ENCODE data around the gene LSM11. TPM values are rescaled to one million over a fixed set of nuclear protein-coding genes. Genes with fewer than 3 reads are reported as not detected.

The LSM11 gene
- polyA plus RNA-seq, 1 donor from 2014 or later: 30.6 TPM

- TF ChIP-seq MXI1 (conservative IDR thresholded peaks at IDR 0.05; ENCODE audit: poor library complexity, severe bottlenecking): no peak
- TF ChIP-seq SMC3 (conservative IDR thresholded peaks at IDR 0.05; ENCODE audit: poor library complexity): no peak
- no peak for TF ChIP-seq EZH2 (IDR thresholded peaks at IDR 0.05; ENCODE audit: borderline replicate concordance, insufficient read depth, low read length, poor library complexity, severe bottlenecking)
- no peak for TF ChIP-seq CTCF (IDR thresholded peaks at IDR 0.05; ENCODE audit: poor library complexity, severe bottlenecking)
- no peak for TF ChIP-seq POLR2AphosphoS5 (IDR thresholded peaks at IDR 0.05)
- TF ChIP-seq, protein P1, sequence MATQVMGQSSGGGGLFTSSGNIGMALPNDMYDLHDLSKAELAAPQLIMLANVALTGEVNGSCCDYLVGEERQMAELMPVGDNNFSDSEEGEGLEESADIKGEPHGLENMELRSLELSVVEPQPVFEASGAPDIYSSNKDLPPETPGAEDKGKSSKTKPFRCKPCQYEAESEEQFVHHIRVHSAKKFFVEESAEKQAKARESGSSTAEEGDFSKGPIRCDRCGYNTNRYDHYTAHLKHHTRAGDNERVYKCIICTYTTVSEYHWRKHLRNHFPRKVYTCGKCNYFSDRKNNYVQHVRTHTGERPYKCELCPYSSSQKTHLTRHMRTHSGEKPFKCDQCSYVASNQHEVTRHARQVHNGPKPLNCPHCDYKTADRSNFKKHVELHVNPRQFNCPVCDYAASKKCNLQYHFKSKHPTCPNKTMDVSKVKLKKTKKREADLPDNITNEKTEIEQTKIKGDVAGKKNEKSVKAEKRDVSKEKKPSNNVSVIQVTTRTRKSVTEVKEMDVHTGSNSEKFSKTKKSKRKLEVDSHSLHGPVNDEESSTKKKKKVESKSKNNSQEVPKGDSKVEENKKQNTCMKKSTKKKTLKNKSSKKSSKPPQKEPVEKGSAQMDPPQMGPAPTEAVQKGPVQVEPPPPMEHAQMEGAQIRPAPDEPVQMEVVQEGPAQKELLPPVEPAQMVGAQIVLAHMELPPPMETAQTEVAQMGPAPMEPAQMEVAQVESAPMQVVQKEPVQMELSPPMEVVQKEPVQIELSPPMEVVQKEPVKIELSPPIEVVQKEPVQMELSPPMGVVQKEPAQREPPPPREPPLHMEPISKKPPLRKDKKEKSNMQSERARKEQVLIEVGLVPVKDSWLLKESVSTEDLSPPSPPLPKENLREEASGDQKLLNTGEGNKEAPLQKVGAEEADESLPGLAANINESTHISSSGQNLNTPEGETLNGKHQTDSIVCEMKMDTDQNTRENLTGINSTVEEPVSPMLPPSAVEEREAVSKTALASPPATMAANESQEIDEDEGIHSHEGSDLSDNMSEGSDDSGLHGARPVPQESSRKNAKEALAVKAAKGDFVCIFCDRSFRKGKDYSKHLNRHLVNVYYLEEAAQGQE (IDR thresholded peaks at IDR 0.05; ENCODE audit: borderline replicate concordance): no peak
- no peak for TF ChIP-seq EP300 (conservative IDR thresholded peaks at IDR 0.05; ENCODE audit: poor library complexity, severe bottlenecking)
- no peak for TF ChIP-seq RAD21 (conservative IDR thresholded peaks at IDR 0.05)
- no peak for TF ChIP-seq TAF1 (IDR thresholded peaks at IDR 0.05; ENCODE audit: low read depth)
- H4K20me1 ChIP-seq (ENCODE audit: insufficient read depth): no peaks in the 10 kb centered on the region
- no peaks in the 10 kb centered on the region for H3K36me3 ChIP-seq (ENCODE audit: insufficient read depth, low read length)
- H3K27me3 ChIP-seq (ENCODE audit: insufficient read depth, low read depth, low read length): no peaks in the 10 kb centered on the region
- H3K4me3 ChIP-seq (ENCODE audit: low read length): peak overlapping the region; percentile 85
- no peaks in the 10 kb centered on the region for H3K9me3 ChIP-seq (ENCODE audit: low read length)
- no peak overlapping the region for H2AFZ ChIP-seq (ENCODE audit: low read depth, low read length)
- peak overlapping the region; percentile 90 for H3K4me2 ChIP-seq (ENCODE audit: low read length)
- H3K9ac ChIP-seq (ENCODE audit: low read length): peak overlapping the region; percentile 76
- H3K79me2 ChIP-seq (replicated peaks; ENCODE audit: insufficient read depth, low read length): peaks cover 13% of the 10 kb centered on the region
- H3F3A ChIP-seq (ENCODE audit: insufficient read depth, low read length, poor library complexity, severe bottlenecking): no peaks in the 10 kb centered on the region
- peak overlapping the region; percentile 24 for H3K27ac ChIP-seq (ENCODE audit: low read length)
- H3K9me2 ChIP-seq (ENCODE audit: insufficient read depth, low read length): no peaks in the 10 kb centered on the region
Observed at GRCh38 chr5:157745041-157745456, 1.5 kb downstream of the LSM11 start.

GRCh38 chr5:157747173-157747740 lies 3.7 kb downstream of the LSM11 start:
- Histone ChIP-seq H3K9me3 (ENCODE audit: low read length) (no peaks in the 10 kb centered on the region), H4K20me1 (ENCODE audit: insufficient read depth) (no peaks in the 10 kb centered on the region), H3F3A (ENCODE audit: insufficient read depth, low read length, poor library complexity, severe bottlenecking) (no peaks in the 10 kb centered on the region), H3K27ac (ENCODE audit: low read length) (no peak overlapping the region), H3K4me3 (ENCODE audit: low read length) (no peak overlapping the region), H3K9me2 (ENCODE audit: insufficient read depth, low read length) (no peaks in the 10 kb centered on the region), H2AFZ (ENCODE audit: low read depth, low read length) (no peak overlapping the region), H3K9ac (ENCODE audit: low read length) (no peak overlapping the region), H3K4me2 (ENCODE audit: low read length) (no peak overlapping the region), H3K79me2 (replicated peaks; ENCODE audit: insufficient read depth, low read length) (peaks cover 13% of the 10 kb centered on the region), H3K27me3 (ENCODE audit: insufficient read depth, low read depth, low read length) (no peaks in the 10 kb centered on the region), H3K36me3 (ENCODE audit: insufficient read depth, low read length) (no peaks in the 10 kb centered on the region)
- TF ChIP-seq RAD21 (conservative IDR thresholded peaks at IDR 0.05) (no peak), TAF1 (IDR thresholded peaks at IDR 0.05; ENCODE audit: low read depth) (no peak), CTCF (IDR thresholded peaks at IDR 0.05; ENCODE audit: poor library complexity, severe bottlenecking) (no peak), EP300 (conservative IDR thresholded peaks at IDR 0.05; ENCODE audit: poor library complexity, severe bottlenecking) (no peak), MXI1 (conservative IDR thresholded peaks at IDR 0.05; ENCODE audit: poor library complexity, severe bottlenecking) (no peak), EZH2 (IDR thresholded peaks at IDR 0.05; ENCODE audit: borderline replicate concordance, insufficient read depth, low read length, poor library complexity, severe bottlenecking) (no peak), SMC3 (conservative IDR thresholded peaks at IDR 0.05; ENCODE audit: poor library complexity) (no peak), POLR2AphosphoS5 (IDR thresholded peaks at IDR 0.05) (no peak)
- TF ChIP-seq, protein P1 (IDR thresholded peaks at IDR 0.05; ENCODE audit: borderline replicate concordance): no peak
